ENCODE measurements around the gene UBASH3B. TPM values are rescaled to one million over a fixed set of nuclear protein-coding genes. Genes with fewer than 3 reads are reported as not detected.

UBASH3B gene
- total RNA-seq, 1 donor from 2014 or later: 8.5 TPM

DNA sequence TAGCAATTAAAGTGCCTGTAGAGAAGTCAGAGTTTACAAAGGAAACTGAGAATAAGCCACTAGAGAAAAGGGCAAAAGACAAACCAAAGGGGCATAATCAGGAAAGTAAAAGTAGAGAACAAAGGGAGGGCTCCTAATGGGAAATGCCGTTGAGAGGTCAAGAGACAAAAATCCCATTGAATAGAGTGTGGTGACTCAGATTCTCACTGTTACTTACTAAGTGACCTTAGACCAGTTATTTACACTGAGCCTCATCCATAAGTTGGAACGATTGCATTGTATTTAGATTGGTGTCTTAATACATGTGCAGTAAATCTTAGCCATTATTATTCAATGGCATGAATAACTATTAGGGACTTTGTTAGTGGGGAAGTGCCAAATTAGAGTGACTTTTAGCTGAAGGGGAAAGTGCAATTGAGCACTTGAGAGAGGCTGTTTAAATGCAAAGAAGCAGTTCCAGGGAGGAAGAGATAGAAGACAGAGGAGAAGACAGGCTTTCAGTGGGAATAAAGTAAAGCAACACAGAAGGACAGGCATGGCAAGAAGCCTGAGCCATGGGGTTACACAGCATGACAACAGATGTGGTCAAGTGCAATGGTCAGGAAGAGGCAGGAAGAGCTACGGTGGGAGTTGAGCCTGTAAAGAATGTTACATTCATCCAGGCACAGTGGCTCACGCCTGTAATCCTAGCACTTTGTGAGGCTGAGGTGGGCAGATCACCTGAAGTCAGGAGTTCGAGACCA is 82.6 kb downstream of the UBASH3B start:
- H3K9me3 ChIP-seq: no peaks in the 10 kb centered on the region
- DNase-seq (ENCODE audit: low spot score in 2 of 2): no peak
- H3K4me3 ChIP-seq: no peak overlapping the region
- H3K4me1 ChIP-seq: no peaks in the 10 kb centered on the region
- TF ChIP-seq, protein P1, sequence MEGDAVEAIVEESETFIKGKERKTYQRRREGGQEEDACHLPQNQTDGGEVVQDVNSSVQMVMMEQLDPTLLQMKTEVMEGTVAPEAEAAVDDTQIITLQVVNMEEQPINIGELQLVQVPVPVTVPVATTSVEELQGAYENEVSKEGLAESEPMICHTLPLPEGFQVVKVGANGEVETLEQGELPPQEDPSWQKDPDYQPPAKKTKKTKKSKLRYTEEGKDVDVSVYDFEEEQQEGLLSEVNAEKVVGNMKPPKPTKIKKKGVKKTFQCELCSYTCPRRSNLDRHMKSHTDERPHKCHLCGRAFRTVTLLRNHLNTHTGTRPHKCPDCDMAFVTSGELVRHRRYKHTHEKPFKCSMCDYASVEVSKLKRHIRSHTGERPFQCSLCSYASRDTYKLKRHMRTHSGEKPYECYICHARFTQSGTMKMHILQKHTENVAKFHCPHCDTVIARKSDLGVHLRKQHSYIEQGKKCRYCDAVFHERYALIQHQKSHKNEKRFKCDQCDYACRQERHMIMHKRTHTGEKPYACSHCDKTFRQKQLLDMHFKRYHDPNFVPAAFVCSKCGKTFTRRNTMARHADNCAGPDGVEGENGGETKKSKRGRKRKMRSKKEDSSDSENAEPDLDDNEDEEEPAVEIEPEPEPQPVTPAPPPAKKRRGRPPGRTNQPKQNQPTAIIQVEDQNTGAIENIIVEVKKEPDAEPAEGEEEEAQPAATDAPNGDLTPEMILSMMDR (IDR thresholded peaks at IDR 0.05): no peak
- intact Hi-C loops (cut with DNase I): no loop called here
- H3K36me3 ChIP-seq: no peaks in the 10 kb centered on the region
- no peak overlapping the region for H3K27ac ChIP-seq
- no peaks in the 10 kb centered on the region for H3K27me3 ChIP-seq

DNA sequence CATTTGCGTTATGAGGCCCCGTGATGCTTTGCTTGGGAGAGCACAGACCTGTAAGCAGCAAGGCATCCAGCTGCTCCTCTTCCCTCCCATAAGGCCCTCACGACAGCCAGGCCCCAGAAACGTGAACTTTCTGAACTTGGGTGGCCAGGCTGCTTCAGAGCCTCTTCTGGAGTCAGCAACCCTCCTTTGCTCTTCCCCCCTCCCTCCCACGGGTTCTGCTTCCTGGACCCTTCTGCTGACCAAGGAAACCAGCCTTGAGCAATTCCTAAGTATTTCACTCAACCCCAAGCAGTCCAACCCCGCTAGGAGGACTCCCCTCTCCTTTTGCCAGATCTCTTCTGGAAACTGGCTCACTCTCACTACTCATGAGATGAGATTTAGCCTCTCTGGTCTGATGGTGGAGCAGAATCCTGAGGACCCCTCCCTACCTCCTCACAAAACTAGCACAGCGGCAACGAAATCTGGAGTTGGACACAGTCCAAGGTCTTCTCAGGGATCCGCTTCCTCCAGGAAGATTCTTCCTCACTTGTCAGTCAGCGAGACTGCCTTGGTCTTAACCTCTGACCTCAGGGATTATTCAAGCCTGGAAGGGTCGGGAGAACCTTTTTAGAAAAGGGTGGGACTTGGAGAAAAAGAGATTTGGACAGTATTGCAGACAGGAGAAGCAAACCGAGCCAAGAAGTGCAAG is 86.2 kb downstream of the UBASH3B start:
- intact Hi-C loops (cut with DNase I): no loop called here
- Histone ChIP-seq H3K27ac (peak overlapping the region in 1 of 2 donors; percentile 38), H3K9me3 (no peaks in the 10 kb centered on the region), H3K4me1 (no peaks in the 10 kb centered on the region), H3K4me3 (no peak overlapping the region), H3K27me3 (no peaks in the 10 kb centered on the region), H3K36me3 (no peaks in the 10 kb centered on the region)
- TF ChIP-seq, protein P1 (IDR thresholded peaks at IDR 0.05): no peak
- DNase-seq (ENCODE audit: low spot score in 2 of 2): peak; percentile 25 to 71

DNA sequence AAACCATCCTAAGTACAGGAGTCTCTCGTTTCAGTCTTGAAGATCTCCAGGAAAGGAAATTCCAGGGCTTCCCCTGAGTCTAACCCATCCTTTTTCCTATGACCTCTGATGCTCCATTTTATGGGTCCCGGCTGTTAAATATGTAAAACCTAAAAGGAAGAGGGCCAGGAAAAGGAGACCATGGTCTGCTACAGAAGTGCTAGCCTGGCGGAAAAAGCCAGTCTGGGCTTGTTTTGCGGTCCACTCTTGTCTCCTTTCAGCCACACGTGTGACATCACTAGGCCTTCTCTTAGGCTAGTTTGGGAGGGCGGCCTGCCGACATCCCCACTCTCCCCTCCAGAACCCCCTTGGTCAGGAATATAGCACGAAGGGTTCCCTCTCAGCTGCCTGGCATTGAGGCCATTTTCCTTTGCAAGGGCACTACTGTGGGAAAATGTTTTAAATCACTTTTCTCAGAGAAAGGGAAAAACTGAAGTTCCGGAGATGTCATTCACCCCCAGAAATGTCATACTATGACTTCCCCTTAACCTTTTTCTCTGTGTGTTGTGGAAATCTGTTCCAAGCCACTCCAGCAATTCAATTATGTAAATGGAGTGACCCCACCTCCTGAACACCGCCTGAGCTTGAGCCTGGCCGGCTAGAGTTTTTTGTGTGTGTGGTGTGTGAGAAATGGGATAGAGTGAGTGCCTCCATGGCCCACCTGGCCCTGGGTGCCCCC is 86.9 kb downstream of the UBASH3B start:
- intact Hi-C loops (cut with DNase I): no loop called here
- Histone ChIP-seq H3K4me3 (no peak overlapping the region), H3K27me3 (no peaks in the 10 kb centered on the region), H3K4me1 (no peaks in the 10 kb centered on the region), H3K9me3 (no peaks in the 10 kb centered on the region), H3K27ac (peak overlapping the region in 1 of 2 donors; percentile 41), H3K36me3 (no peaks in the 10 kb centered on the region)
- TF ChIP-seq, protein P1 (IDR thresholded peaks at IDR 0.05): no peak
- no peak for DNase-seq (ENCODE audit: low spot score in 2 of 2)

DNA sequence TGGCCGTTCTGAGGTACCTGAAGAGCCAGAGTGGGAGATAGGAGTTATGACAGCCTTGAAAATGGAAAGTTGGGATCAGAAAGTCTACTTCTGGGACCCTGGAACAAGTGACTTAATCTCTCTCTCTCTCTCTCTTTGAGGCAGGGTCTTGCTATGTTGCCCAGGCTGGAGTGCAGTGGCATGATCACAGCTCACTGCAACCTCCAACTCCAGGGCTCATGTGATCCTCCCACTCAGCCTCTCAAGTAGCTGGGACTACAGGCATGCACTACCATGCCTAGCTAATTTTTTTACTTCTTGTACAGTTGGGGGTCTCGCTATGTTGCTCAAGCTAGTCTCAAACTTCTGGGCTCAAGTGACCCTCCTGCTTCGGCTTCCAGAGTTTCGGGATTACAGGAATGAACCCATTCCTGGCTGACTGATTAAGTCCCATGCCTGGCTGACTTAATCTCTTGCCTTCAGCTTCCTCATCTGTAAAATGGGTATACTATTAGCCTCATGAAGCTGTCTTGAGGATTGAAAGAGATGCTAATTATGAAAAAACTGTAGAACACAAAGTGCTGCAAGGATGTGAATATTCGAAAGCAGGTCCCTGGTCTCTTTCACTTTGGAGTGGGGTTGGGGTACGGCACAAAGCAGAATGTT is 87.7 kb downstream of the UBASH3B start:
- H3K27ac ChIP-seq: peak overlapping the region in 1 of 2 donors; percentile 41
- intact Hi-C loops (cut with DNase I): no loop called here
- DNase-seq (ENCODE audit: low spot score in 2 of 2): no peak

DNA sequence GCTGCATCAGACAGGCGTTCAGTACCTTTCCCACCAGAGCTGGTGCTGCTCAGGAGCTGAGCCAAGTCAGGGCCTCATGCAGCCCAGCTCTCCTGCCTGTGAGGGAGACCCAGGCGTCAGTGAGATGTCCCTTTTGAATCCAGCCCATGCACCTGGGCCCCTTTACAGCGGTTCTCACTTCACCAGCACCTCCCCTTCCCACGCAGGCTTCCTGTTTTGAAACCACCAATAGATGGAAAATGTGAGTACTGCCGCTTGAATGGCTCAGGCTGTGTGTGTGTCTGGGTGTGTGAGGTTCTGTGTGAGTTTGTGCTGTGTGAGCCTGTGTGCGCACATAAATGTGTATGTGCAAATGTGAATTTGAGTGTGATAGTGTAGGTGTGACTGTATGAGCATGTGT is 88.4 kb downstream of the UBASH3B start:
- Histone ChIP-seq H3K9me3 (no peaks in the 10 kb centered on the region), H3K4me3 (no peak overlapping the region), H3K4me1 (no peaks in the 10 kb centered on the region), H3K27me3 (no peaks in the 10 kb centered on the region), H3K36me3 (no peaks in the 10 kb centered on the region), H3K27ac (no peak overlapping the region)
- TF ChIP-seq, protein P1 (IDR thresholded peaks at IDR 0.05): no peak
- intact Hi-C loops (cut with DNase I): no loop called here
- DNase-seq (ENCODE audit: low spot score in 2 of 2): peak; percentile 32 to 66

More for the DNA sequence above, 87.7 kb downstream of the UBASH3B start:
- H3K4me1 ChIP-seq: no peaks in the 10 kb centered on the region
- H3K36me3 ChIP-seq: no peaks in the 10 kb centered on the region
- H3K9me3 ChIP-seq: no peaks in the 10 kb centered on the region
- H3K4me3 ChIP-seq: no peak overlapping the region
- TF ChIP-seq, protein P1 (IDR thresholded peaks at IDR 0.05): no peak
- no peaks in the 10 kb centered on the region for H3K27me3 ChIP-seq
